GM12878 (cell line): Measurements from ENCODE around the gene CTDNEP1. TPM values are rescaled to one million over a fixed set of nuclear protein-coding genes. Genes with fewer than 3 reads are reported as not detected.

Source experiments
- ASH2L ChIP-seq: fragments of 300-600, 200-600 bp; sonication (generic); IDR thresholded peaks from 2 replicates; pipeline ENCODE4 v1.6.1; 2017; ENCODE audit warnings: low read depth, mild to moderate bottlenecking, borderline replicate concordance
- BACH1 ChIP-seq: fragments of 450-650 bp; IDR thresholded peaks from 2 replicates; pipeline ENCODE4 v1.6.1; 2017; ENCODE audit warnings: mild to moderate bottlenecking, borderline replicate concordance
- BCL11A ChIP-seq: IDR thresholded peaks from 2 replicates; pipeline ENCODE4 v1.6.1; 2011; ENCODE audit warnings: low read depth, low read length
- CBFB ChIP-seq: IDR thresholded peaks from 2 replicates; pipeline ENCODE4 v1.6.1; 2016; ENCODE audit warnings: antibody characterized with exemption, low read depth
- CBX3 ChIP-seq: fragments of 200-600 bp; sonication (generic); IDR thresholded peaks from 2 replicates; pipeline ENCODE4 v1.6.1; 2016; ENCODE audit warnings: low read depth, borderline replicate concordance
- CEBPB ChIP-seq, 2 experiments: fragments of 150-350 bp in 1 of 2; IDR thresholded peaks; 2 replicates each; pipeline ENCODE4 v1.6.1; 2012 to 2014; ENCODE audit warnings: low read depth in 2 of 2, low read length in 2 of 2, borderline replicate concordance in 1 of 2, inconsistent platforms in 1 of 2
- CEBPZ ChIP-seq: fragments of 150-350 bp; IDR thresholded peaks from 2 replicates; pipeline ENCODE4 v1.6.1; 2016; ENCODE audit warnings: low read depth, low read length
- EGR1 ChIP-seq, 2 experiments: IDR thresholded peaks; 1 replicate in 1 of 2; 2 replicates in 1 of 2; pipeline ENCODE4 v1.6.1; 2011 to 2012; ENCODE audit warnings: low read depth in 2 of 2, low read length in 2 of 2, borderline replicate concordance in 1 of 2, mild to moderate bottlenecking in 1 of 2, moderate library complexity in 1 of 2
- FOXM1 ChIP-seq: IDR thresholded peaks from 2 replicates; pipeline ENCODE4 v1.6.1; 2012; ENCODE audit warnings: low read depth, mild to moderate bottlenecking, inconsistent platforms, low read length, moderate library complexity
- IRF4 ChIP-seq: IDR thresholded peaks from 2 replicates; pipeline ENCODE4 v1.6.1; 2011; ENCODE audit warnings: low read depth, low read length
- IRF5 ChIP-seq: fragments of 450-650 bp; IDR thresholded peaks from 2 replicates; pipeline ENCODE4 v1.6.1; 2017; ENCODE audit warnings: borderline replicate concordance
- MEF2B ChIP-seq: fragments of 450-650 bp; IDR thresholded peaks from 2 replicates; pipeline ENCODE4 v1.6.1; 2018; ENCODE audit warnings: mild to moderate bottlenecking, moderate library complexity; ENCODE audit not compliant: partially characterized antibody, poor library complexity, severe bottlenecking
- MTA2 ChIP-seq: fragments of 450-650 bp; IDR thresholded peaks from 2 replicates; pipeline ENCODE4 v1.6.1; 2016; ENCODE audit warnings: low read depth, mild to moderate bottlenecking, moderate library complexity
- NR2C1 ChIP-seq: fragments of 450-650 bp; IDR thresholded peaks from 2 replicates; pipeline ENCODE4 v1.6.1; 2017; ENCODE audit warnings: antibody characterized with exemption, mild to moderate bottlenecking, moderate library complexity
- NR2F1 ChIP-seq: fragments of 450-650 bp; conservative IDR thresholded peaks from 2 replicates; pipeline ENCODE4 v1.6.1; 2017; ENCODE audit warnings: mild to moderate bottlenecking
- POLR2A ChIP-seq: IDR thresholded peaks from 2 replicates; pipeline ENCODE4 v1.6.1; 2011; ENCODE audit warnings: low read depth, mild to moderate bottlenecking, low read length
- POU2F2 ChIP-seq: IDR thresholded peaks from 3 replicates; pipeline ENCODE4 v1.6.1; 2011; ENCODE audit warnings: low read depth, mild to moderate bottlenecking, low read length, borderline replicate concordance
- RBBP5 ChIP-seq: fragments of 200-600 bp; sonication (generic); conservative IDR thresholded peaks from 2 replicates; pipeline ENCODE4 v1.6.1; 2016
- SMAD5 ChIP-seq: IDR thresholded peaks from 2 replicates; pipeline ENCODE4 v1.6.1; 2016; ENCODE audit warnings: antibody characterized with exemption, low read depth
- SP1 ChIP-seq: IDR thresholded peaks from one replicate; pipeline ENCODE4 v1.6.1; 2011; ENCODE audit warnings: low read depth, low read length
- SPI1 ChIP-seq: IDR thresholded peaks from 2 replicates; pipeline ENCODE4 v1.6.1; 2011; ENCODE audit warnings: low read depth, mild to moderate bottlenecking, low read length, moderate library complexity, borderline replicate concordance; ENCODE audit not compliant: insufficient read depth
- TCF3 ChIP-seq: IDR thresholded peaks from 2 replicates; pipeline ENCODE4 v1.6.1; 2012; ENCODE audit warnings: low read depth, mild to moderate bottlenecking, low read length, borderline replicate concordance; ENCODE audit not compliant: insufficient read depth
- ZNF207 ChIP-seq: fragments of 450-650 bp; IDR thresholded peaks from 2 replicates; pipeline ENCODE4 v1.6.1; 2014; ENCODE audit warnings: antibody characterized with exemption, mild to moderate bottlenecking, borderline replicate concordance
- ZNF384 ChIP-seq: IDR thresholded peaks from 2 replicates; pipeline ENCODE4 v1.6.1; 2012; ENCODE audit warnings: low read depth, mild to moderate bottlenecking, low read length, improper control_type of control experiment, borderline replicate concordance
- polyA plus RNA-seq, 11 experiments: library from polyadenylated mRNA; depleted of rRNA in 4 of 11; unstranded in 6 of 11; stranded (reverse) in 5 of 11; fragments of >200 nt; fragmentation: Nextera tagmentation in 4 of 11; fragmentation: Illumina TruSeq in 1 of 11; extraction: Ambion mirVana in 4 of 11; extraction: Trizol in 1 of 11; gene quantifications; 1 replicate in 1 of 11; 2 replicates in 10 of 11; pipeline versions ENCODE4 v1.2.1 to v1.2.3, GENCODE V29; 2011 to 2016; ENCODE audit warnings: inconsistent platforms in 2 of 11, missing spikeins in 2 of 11, low read depth in 1 of 11
- total RNA-seq, 4 experiments: library from RNA; depleted of rRNA in 3 of 4; stranded (reverse); fragments of >200 nt in 3 of 4; fragmentation: Illumina TruSeq in 1 of 4; extraction: Trizol in 1 of 4; gene quantifications; 2 replicates each; pipeline versions ENCODE4 v1.2.1 to v1.2.3, GENCODE V29; 2013 to 2021
- TF ChIP-seq, protein P1 (sequence below): fragments of 450-650 bp; IDR thresholded peaks from 2 replicates; pipeline ENCODE4 v1.6.1; 2017; ENCODE audit warnings: mild to moderate bottlenecking

The CTDNEP1 gene
- total and polyA plus RNA-seq, 10 of the 15 experiments (the other 5 are each of a cell fraction or from before 2014, with no cell fraction given) = 23.7 to 176 (median 30.3) TPM

DNA sequence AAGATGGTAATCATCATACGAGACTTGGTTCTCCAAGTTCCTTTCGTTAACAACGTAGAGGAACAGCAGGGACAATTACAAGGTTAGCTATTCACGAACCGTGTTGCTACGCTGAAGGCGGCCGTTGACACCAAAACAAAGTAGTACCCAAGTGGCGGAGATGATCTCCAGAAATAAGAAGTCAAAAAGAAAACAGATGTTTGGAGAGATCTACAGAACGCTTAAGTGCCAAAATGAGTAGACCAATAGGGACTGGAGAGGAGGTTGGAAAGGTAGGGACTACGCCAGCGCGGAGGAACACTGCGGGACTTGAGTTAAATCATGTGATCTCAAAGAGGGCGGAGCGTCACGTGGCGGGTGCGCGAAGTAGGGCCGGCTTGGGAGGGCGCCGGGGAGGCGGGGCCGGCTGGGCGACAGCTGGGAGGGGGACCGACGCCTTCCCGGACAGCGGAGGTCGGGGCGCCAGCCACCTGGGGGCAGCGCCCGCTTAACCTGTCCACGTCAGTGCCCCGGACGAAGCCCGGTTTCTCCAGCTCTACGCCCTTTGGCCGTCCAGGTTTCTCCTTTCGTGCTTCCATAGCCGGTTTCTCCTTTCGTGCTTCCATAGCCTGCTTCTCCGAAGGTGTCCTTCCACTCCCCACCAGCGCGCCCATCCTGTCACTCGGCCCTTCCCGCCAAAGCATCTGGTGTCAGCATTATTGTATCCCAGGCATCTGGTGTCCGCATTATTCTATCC, 8.6 kb downstream of the CTDNEP1 start (continued):
- TF ChIP-seq CEBPZ = no peak
- peak; percentile 76; the same call in 2 of the 3 replicates for TF ChIP-seq POU2F2
- no peak for TF ChIP-seq RBBP5
- TF ChIP-seq POLR2A = peak; percentile 65
- TF ChIP-seq NR2F1 = peak; percentile 47; the same call in 1 of the 2 replicates
- no peak for TF ChIP-seq IRF5
- no peak for TF ChIP-seq CBX3
- peak; percentile 60 for TF ChIP-seq NR2C1
- peak; percentile 50; the same call in 1 of the 2 replicates for TF ChIP-seq CBFB
- TF ChIP-seq BACH1 = peak; percentile 78
- TF ChIP-seq SMAD5 = no peak
- 0 out of 2 replicates have a peak, but pooled peaks have one; percentile 26 for TF ChIP-seq BCL11A
- peak in 1 of 2 experiments; percentile 67; a peak in 1 of 3 replicates for TF ChIP-seq EGR1 (IDR thresholded peaks at IDR 0.05; ENCODE audit: borderline replicate concordance in 1 of 2, low read depth in 2 of 2, low read length in 2 of 2)
- peak; percentile 85; the same call in 1 of the 2 replicates for TF ChIP-seq ASH2L
- TF ChIP-seq IRF4 = peak; percentile 61; the same call in 1 of the 2 replicates
- TF ChIP-seq, protein P1, sequence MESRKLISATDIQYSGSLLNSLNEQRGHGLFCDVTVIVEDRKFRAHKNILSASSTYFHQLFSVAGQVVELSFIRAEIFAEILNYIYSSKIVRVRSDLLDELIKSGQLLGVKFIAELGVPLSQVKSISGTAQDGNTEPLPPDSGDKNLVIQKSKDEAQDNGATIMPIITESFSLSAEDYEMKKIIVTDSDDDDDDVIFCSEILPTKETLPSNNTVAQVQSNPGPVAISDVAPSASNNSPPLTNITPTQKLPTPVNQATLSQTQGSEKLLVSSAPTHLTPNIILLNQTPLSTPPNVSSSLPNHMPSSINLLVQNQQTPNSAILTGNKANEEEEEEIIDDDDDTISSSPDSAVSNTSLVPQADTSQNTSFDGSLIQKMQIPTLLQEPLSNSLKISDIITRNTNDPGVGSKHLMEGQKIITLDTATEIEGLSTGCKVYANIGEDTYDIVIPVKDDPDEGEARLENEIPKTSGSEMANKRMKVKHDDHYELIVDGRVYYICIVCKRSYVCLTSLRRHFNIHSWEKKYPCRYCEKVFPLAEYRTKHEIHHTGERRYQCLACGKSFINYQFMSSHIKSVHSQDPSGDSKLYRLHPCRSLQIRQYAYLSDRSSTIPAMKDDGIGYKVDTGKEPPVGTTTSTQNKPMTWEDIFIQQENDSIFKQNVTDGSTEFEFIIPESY = 0 out of 2 replicates have a peak, but pooled peaks have one; percentile 40
- TF ChIP-seq ZNF384 = no peak
- peak; percentile 79 for TF ChIP-seq SP1
- peak; percentile 77; the same call in 1 of the 2 replicates for TF ChIP-seq FOXM1
- TF ChIP-seq CEBPB (IDR thresholded peaks at IDR 0.05; ENCODE audit: borderline replicate concordance in 1 of 2, low read depth in 2 of 2, low read length in 2 of 2) = no peak
- TF ChIP-seq TCF3 = peak; percentile 75
- peak; percentile 64 for TF ChIP-seq MEF2B
- TF ChIP-seq ZNF207 = 0 out of 2 replicates have a peak, but pooled peaks have one; percentile 72
- no peak for TF ChIP-seq SPI1
- TF ChIP-seq MTA2 = peak; percentile 56; the same call in 1 of the 2 replicates
